Measurements from ENCODE around the gene FLNA. TPM values are rescaled to one million over a fixed set of nuclear protein-coding genes. Genes with fewer than 3 reads are reported as not detected.

FLNA gene
- total RNA-seq, 2 donors from 2014 or later: 1,711 to 2,337 TPM

DNA sequence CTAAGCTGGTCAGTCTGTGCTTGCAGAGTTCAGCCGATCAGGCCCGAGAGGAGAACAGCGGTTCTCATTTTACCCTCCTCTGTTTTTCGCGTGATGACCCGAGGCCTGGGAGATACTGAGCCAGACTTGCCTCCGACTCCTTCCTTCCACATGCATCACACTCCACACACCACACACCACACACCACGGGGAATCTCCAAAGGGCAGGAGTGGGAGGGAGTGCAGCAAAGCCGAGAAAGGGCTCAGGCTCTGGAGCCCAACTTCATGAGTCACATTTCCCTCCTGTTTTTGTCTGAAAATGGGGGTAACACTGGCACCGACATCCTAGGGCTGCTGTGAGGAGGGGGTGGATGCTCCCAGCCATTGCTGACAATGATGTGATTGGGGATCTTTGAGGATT lies 39.9 kb downstream of the FLNA start:
- no peaks in the 10 kb centered on the region for H3K9me3 ChIP-seq
- no peaks in the 10 kb centered on the region for H3K27me3 ChIP-seq (replicated peaks; ENCODE audit: insufficient read depth)
- no peak overlapping the region for H3K27ac ChIP-seq
- TF ChIP-seq POLR2AphosphoS5 (IDR thresholded peaks at IDR 0.05): no peak
- no peak for TF ChIP-seq POLR2A (IDR thresholded peaks at IDR 0.05)
- TF ChIP-seq, protein P1, sequence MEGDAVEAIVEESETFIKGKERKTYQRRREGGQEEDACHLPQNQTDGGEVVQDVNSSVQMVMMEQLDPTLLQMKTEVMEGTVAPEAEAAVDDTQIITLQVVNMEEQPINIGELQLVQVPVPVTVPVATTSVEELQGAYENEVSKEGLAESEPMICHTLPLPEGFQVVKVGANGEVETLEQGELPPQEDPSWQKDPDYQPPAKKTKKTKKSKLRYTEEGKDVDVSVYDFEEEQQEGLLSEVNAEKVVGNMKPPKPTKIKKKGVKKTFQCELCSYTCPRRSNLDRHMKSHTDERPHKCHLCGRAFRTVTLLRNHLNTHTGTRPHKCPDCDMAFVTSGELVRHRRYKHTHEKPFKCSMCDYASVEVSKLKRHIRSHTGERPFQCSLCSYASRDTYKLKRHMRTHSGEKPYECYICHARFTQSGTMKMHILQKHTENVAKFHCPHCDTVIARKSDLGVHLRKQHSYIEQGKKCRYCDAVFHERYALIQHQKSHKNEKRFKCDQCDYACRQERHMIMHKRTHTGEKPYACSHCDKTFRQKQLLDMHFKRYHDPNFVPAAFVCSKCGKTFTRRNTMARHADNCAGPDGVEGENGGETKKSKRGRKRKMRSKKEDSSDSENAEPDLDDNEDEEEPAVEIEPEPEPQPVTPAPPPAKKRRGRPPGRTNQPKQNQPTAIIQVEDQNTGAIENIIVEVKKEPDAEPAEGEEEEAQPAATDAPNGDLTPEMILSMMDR (IDR thresholded peaks at IDR 0.05): no peak
- WGBS: 93% methylated on average over 7 of the region's 10 CpGs
- H3K36me3 ChIP-seq: no peaks in the 10 kb centered on the region
- intact Hi-C loops (cut with DNase I): no loop called here
- H3K4me3 ChIP-seq: no peak overlapping the region
- no peak for DNase-seq (ENCODE audit: low spot score)
- no peaks in the 10 kb centered on the region for H3K4me1 ChIP-seq (replicated peaks)

DNA sequence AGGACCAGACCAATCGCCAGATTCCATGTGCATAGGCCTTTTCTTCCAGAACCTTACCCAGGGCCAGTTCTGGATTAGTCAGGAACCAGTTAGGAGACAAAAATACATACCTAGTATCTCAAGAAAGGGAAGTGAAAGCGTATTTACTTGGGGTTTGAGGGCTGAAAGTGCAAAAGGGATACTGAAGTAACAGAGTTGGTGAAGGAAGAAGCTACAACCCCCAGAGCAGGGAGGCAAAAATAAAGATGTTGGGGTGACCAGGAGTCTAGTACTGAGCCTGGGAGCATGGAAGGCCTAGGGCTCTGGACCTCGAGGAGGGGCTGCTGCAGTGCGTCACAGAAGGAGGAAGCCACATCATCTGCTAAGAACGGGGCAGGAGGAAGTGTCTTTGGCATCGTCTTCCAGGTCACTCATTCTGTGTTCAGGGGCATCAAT lies 40.6 kb downstream of the FLNA start:
- WGBS: 97% methylated on average over 6 of the region's 6 CpGs
- DNase-seq (ENCODE audit: low spot score): no peak
- Histone ChIP-seq H3K27ac (no peak overlapping the region), H3K36me3 (no peaks in the 10 kb centered on the region), H3K27me3 (replicated peaks; ENCODE audit: insufficient read depth) (no peaks in the 10 kb centered on the region), H3K4me3 (no peak overlapping the region), H3K4me1 (replicated peaks) (no peaks in the 10 kb centered on the region), H3K9me3 (no peaks in the 10 kb centered on the region)
- intact Hi-C loops (cut with DNase I): no loop called here
- TF ChIP-seq POLR2A (IDR thresholded peaks at IDR 0.05): no peak

DNA sequence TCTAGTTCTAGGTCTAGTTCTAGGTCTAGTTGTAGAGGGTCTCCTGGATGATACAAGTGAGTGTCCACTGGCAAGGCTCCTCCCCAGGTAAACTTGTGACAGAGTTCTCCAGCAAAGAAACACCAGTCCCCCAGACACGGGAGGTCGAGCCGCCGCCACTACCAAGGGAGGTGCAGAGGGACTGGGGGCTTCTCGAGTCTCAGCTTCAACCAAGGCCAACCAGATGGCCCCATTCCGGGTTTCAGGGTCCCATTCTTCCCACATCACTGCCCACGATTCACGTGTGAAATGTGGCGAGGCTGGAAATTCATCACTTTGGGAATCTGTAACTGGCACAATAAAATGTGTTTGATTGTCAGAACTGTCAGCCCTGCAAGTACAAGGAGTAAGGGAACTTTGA lies 41.3 kb downstream of the FLNA start:
- Histone ChIP-seq H3K9me3 (no peaks in the 10 kb centered on the region), H3K4me3 (no peak overlapping the region), H3K27ac (no peak overlapping the region), H3K4me1 (replicated peaks) (no peaks in the 10 kb centered on the region), H3K27me3 (replicated peaks; ENCODE audit: insufficient read depth) (no peaks in the 10 kb centered on the region), H3K36me3 (no peaks in the 10 kb centered on the region)
- TF ChIP-seq, protein P1 (IDR thresholded peaks at IDR 0.05): no peak
- TF ChIP-seq POLR2A (IDR thresholded peaks at IDR 0.05) (no peak), POLR2AphosphoS5 (IDR thresholded peaks at IDR 0.05) (no peak)
- intact Hi-C loops (cut with DNase I): no loop called here
- DNase-seq (ENCODE audit: low spot score): no peak
- WGBS: 93% methylated on average over 9 of the region's 9 CpGs

DNA sequence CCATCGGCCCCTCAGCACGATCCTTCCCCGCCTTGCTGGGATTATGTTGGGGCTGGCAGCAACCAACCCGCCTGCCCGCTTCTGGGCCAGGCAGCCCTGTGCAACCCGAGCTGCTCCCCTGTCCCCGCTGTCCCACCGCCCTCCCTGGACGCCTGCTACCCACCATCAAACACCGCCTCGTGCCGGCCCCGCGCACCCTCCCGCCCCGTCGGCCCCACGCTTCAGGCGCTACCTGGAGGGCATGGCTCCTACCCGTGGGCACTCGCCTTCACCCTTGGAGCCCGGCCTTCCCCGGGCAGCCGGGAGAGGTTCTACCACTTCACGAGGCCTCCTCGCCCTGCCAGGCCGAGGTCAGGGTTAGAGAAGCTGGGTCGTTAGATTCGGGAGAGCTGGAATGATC lies 41.9 kb downstream of the FLNA start:
- Histone ChIP-seq H3K27me3 (replicated peaks; ENCODE audit: insufficient read depth) (no peaks in the 10 kb centered on the region), H3K4me1 (replicated peaks) (no peaks in the 10 kb centered on the region), H3K9me3 (no peaks in the 10 kb centered on the region), H3K27ac (no peak overlapping the region), H3K4me3 (no peak overlapping the region), H3K36me3 (no peaks in the 10 kb centered on the region)
- 93% methylated on average over 23 of the region's 29 CpGs for WGBS
- no peak for DNase-seq (ENCODE audit: low spot score)
- intact Hi-C loops (cut with DNase I): no loop called here
- TF ChIP-seq POLR2AphosphoS5 (IDR thresholded peaks at IDR 0.05): no peak
- TF ChIP-seq, protein P1 (IDR thresholded peaks at IDR 0.05): no peak
- no peak for TF ChIP-seq POLR2A (IDR thresholded peaks at IDR 0.05)

DNA sequence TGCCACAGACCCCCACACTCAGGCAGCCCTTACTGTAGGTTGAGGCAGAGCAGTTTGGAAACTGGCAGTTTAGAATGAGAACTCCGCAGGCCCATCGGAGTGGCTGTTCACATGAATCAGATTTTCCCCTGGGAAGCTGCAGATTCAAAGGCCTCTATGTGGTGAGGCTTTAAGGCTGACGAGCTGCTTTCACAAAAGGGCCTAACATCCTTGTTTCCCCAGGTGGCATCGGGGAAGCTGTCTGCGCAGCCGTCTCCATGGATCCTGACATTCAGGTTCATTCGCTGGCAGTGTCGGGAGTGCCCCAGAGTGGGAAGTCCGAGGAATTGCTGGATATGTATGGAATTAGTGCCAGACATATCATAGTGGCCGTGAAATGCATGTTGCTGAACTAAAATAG lies 45.1 kb downstream of the FLNA start:
- Histone ChIP-seq H3K27ac (no peak overlapping the region), H3K4me1 (replicated peaks) (no peaks in the 10 kb centered on the region), H3K27me3 (replicated peaks; ENCODE audit: insufficient read depth) (no peaks in the 10 kb centered on the region), H3K36me3 (no peaks in the 10 kb centered on the region), H3K4me3 (no peak overlapping the region), H3K9me3 (no peaks in the 10 kb centered on the region)
- DNase-seq (ENCODE audit: low spot score): no peak
- 77% methylated on average over 10 of the region's 10 CpGs for WGBS
- TF ChIP-seq POLR2A (IDR thresholded peaks at IDR 0.05): no peak
- intact Hi-C loops (cut with DNase I): no loop called here

GRCh38 chrX:154328646-154329045 lies 45.8 kb downstream of the FLNA start:
- Histone ChIP-seq H3K9me3 (no peaks in the 10 kb centered on the region), H3K27ac (no peak overlapping the region), H3K36me3 (no peaks in the 10 kb centered on the region), H3K4me1 (replicated peaks) (no peaks in the 10 kb centered on the region), H3K4me3 (no peak overlapping the region), H3K27me3 (replicated peaks; ENCODE audit: insufficient read depth) (no peaks in the 10 kb centered on the region)
- DNase-seq (ENCODE audit: low spot score): no peak
- intact Hi-C loops (cut with DNase I): no loop called here
- TF ChIP-seq POLR2A (IDR thresholded peaks at IDR 0.05) (no peak), POLR2AphosphoS5 (IDR thresholded peaks at IDR 0.05) (no peak)
- TF ChIP-seq, protein P1 (IDR thresholded peaks at IDR 0.05): no peak
- 91% methylated on average over 4 of the region's 5 CpGs for WGBS
